Gastroesophageal sphincter (tissue), 4 donors: Measurements from ENCODE around the gene NTRK3. TPM values are rescaled to one million over a fixed set of nuclear protein-coding genes. Genes with fewer than 3 reads are reported as not detected.
A peak's percentile ranks its signal among the peaks of the same experiment; 100 is the strongest.

ENCODE experiments used
- ATAC-seq: fragments of 150-250 bp; one replicate; pipeline ENCODE4 v1.9.1; 2016; ENCODE audit warnings: mild to moderate bottlenecking, moderate library complexity
- H3K27ac ChIP-seq, 4 donors: fragments of 200-600 bp; sonication (generic) in 3 of 4; 1 replicate in 3 of 4; 2 replicates in 1 of 4; pipeline ENCODE4 v1.5.1; 2016 to 2019
- H3K27me3 ChIP-seq: fragments of 200-600 bp; sonication (generic); one replicate; pipeline ENCODE4 v1.5.1; 2019
- H3K36me3 ChIP-seq, 2 donors: fragments of 200-600 bp; sonication (generic); one replicate each; pipeline ENCODE4 v1.5.1; 2019; ENCODE audit warnings: control low read depth in 1 of 2
- H3K4me1 ChIP-seq, 3 donors: fragments of 200-600 bp; sonication (generic); 1 replicate in 2 of 3; 2 replicates in 1 of 3; pipeline ENCODE4 v1.5.1; 2016 to 2019; ENCODE audit warnings: control low read depth in 2 of 3
- H3K4me3 ChIP-seq, 2 donors: fragments of 200-600 bp; sonication (generic); one replicate each; pipeline ENCODE4 v1.5.1; 2019; ENCODE audit warnings: mild to moderate bottlenecking in 1 of 2, moderate library complexity in 1 of 2
- H3K9me3 ChIP-seq, 3 donors: fragments of 200-600 bp; sonication (generic); one replicate each; pipeline ENCODE4 v1.5.1; 2017 to 2019; ENCODE audit warnings: control low read depth in 2 of 3
- EP300 ChIP-seq: sonication (generic); formaldehyde crosslinking; IDR thresholded peaks from one replicate; pipeline ENCODE4 v1.6.1; 2017; ENCODE audit warnings: antibody characterized with exemption, mild to moderate bottlenecking
- POLR2A ChIP-seq, 2 donors: fragments of 450-650 bp; IDR thresholded peaks; one replicate each; pipeline ENCODE4 v1.6.1; 2017; ENCODE audit warnings: antibody characterized with exemption in 2 of 2, mild to moderate bottlenecking in 2 of 2, moderate library complexity in 1 of 2
- POLR2AphosphoS5 ChIP-seq: sonication (generic); formaldehyde crosslinking; IDR thresholded peaks from one replicate; pipeline ENCODE4 v1.6.1; 2017; ENCODE audit warnings: antibody characterized with exemption
- WGBS, 2 donors: methylation state at CpG; one replicate each; pipeline ENCODE4 v1.1.5; 2018; ENCODE audit warnings: low coverage in 1 of 2; 5-methylcytosine and 5-hydroxymethylcytosine counted together
- total RNA-seq, 4 donors: library from RNA; depleted of rRNA; stranded (reverse); fragments of >200 nt; gene quantifications; one replicate each; pipeline ENCODE4 v1.1.0, GENCODE V29; 2016
- TF ChIP-seq, protein P1 (sequence below), 4 experiments: fragments of 200-600 bp in 2 of 4; fragments of 450-650 bp in 2 of 4; sonication (generic) in 1 of 4; IDR thresholded peaks; one replicate each; pipeline ENCODE4 v1.5.1; 2017 to 2019; ENCODE audit warnings: antibody characterized with exemption in 4 of 4, mild to moderate bottlenecking in 2 of 4, moderate library complexity in 2 of 4

NTRK3 gene
- total RNA-seq, 4 donors from 2014 or later, result 0.47 to 4.3 (median 1.5) TPM

- WGBS, 2 donors, result 9 to 20% methylated on average over 1 to 6 of the region's 23 CpGs
- no peak for ATAC-seq
- H3K27me3 ChIP-seq, result peaks cover 88% of the 10 kb centered on the region
- no peak overlapping the region for H3K27ac ChIP-seq
- peaks cover 0 to 34% (median 16%) of the 10 kb centered on the region in 3 donors for H3K4me1 ChIP-seq
- H3K9me3 ChIP-seq, result no peaks in the 10 kb centered on the region
- no peak for TF ChIP-seq EP300
- H3K36me3 ChIP-seq, result no peaks in the 10 kb centered on the region
- H3K4me3 ChIP-seq, result peak overlapping the region in 1 of 2 donors; percentile 52
These were observed 1.5 kb downstream of the NTRK3 start for GRCh38 chr15:88255087-88255483.

- no peaks in the 10 kb centered on the region for H3K36me3 ChIP-seq
- WGBS, 2 donors, result 100% methylated on average over 4 of the region's 7 CpGs; no CpG with 5 or more reads in 1 of the 2 donors
- H3K9me3 ChIP-seq, result no peaks in the 10 kb centered on the region
- H3K27ac ChIP-seq, result no peak overlapping the region
- no peak overlapping the region for H3K4me3 ChIP-seq
- ATAC-seq, result no peak
- TF ChIP-seq POLR2A (IDR thresholded peaks at IDR 0.05) (no peak), POLR2AphosphoS5 (no peak), EP300 (no peak)
- TF ChIP-seq, protein P1, sequence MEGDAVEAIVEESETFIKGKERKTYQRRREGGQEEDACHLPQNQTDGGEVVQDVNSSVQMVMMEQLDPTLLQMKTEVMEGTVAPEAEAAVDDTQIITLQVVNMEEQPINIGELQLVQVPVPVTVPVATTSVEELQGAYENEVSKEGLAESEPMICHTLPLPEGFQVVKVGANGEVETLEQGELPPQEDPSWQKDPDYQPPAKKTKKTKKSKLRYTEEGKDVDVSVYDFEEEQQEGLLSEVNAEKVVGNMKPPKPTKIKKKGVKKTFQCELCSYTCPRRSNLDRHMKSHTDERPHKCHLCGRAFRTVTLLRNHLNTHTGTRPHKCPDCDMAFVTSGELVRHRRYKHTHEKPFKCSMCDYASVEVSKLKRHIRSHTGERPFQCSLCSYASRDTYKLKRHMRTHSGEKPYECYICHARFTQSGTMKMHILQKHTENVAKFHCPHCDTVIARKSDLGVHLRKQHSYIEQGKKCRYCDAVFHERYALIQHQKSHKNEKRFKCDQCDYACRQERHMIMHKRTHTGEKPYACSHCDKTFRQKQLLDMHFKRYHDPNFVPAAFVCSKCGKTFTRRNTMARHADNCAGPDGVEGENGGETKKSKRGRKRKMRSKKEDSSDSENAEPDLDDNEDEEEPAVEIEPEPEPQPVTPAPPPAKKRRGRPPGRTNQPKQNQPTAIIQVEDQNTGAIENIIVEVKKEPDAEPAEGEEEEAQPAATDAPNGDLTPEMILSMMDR (IDR thresholded peaks at IDR 0.05), result no peak
- H3K27me3 ChIP-seq, result peaks cover 89% of the 10 kb centered on the region
- H3K4me1 ChIP-seq, result peaks cover 0 to 33% (median 14%) of the 10 kb centered on the region in 3 donors
These were observed 4.1 kb downstream of the NTRK3 start for GRCh38 chr15:88252441-88252840.

- Histone ChIP-seq H3K36me3 (no peaks in the 10 kb centered on the region), H3K27me3 (peaks cover 73% of the 10 kb centered on the region), H3K4me3 (no peak overlapping the region), H3K9me3 (no peaks in the 10 kb centered on the region), H3K4me1 (peaks cover 0 to 29% (median 10%) of the 10 kb centered on the region in 3 donors), H3K27ac (no peak overlapping the region)
- ATAC-seq, result no peak
- TF ChIP-seq POLR2AphosphoS5 (no peak), EP300 (no peak), POLR2A (IDR thresholded peaks at IDR 0.05) (no peak)
- TF ChIP-seq, protein P1 (IDR thresholded peaks at IDR 0.05), result no peak
- WGBS, 2 donors, result 0% methylated on average over 1 of the region's 1 CpG; no CpG with 5 or more reads in 1 of the 2 donors
These were observed 5.7 kb downstream of the NTRK3 start for GRCh38 chr15:88250826-88251225.

DNA sequence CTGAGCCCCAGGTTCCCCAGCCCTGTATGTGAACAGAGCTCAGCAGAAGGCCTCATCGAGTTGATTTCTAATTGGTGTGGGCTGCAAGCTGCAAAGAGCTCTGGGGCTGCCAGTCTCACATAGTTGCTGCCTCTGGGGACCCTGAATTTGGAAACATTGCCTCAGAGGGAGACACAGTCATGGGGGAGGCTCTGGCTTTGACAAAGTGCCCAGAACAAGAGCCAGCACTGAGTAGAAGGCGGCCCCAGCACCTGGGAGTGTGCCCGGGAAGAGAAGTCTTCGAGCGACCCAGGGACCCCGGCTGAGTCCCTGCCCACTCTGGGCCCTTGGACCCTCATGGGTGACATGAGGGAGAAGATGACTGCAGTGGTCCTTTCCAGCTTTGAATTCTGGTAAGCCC lies 7.3 kb downstream of the NTRK3 start:
- H3K4me1 ChIP-seq, result peaks cover 0 to 19% (median 6%) of the 10 kb centered on the region in 3 donors
- no peak overlapping the region for H3K27ac ChIP-seq
- no CpG with 5 or more reads among the region's 6 CpGs for WGBS, 2 donors
- H3K27me3 ChIP-seq, result peaks cover 57% of the 10 kb centered on the region
- TF ChIP-seq POLR2AphosphoS5 (no peak), POLR2A (IDR thresholded peaks at IDR 0.05) (no peak), EP300 (no peak)
- TF ChIP-seq, protein P1 (IDR thresholded peaks at IDR 0.05), result no peak
- H3K9me3 ChIP-seq, result no peaks in the 10 kb centered on the region
- no peak for ATAC-seq
- H3K36me3 ChIP-seq, result no peaks in the 10 kb centered on the region
- no peak overlapping the region for H3K4me3 ChIP-seq

- ATAC-seq, result no peak
- Histone ChIP-seq H3K4me1 (peaks cover 0 to 19% (median 6%) of the 10 kb centered on the region in 3 donors), H3K27me3 (peaks cover 44% of the 10 kb centered on the region), H3K4me3 (no peak overlapping the region), H3K27ac (no peak overlapping the region), H3K36me3 (no peaks in the 10 kb centered on the region), H3K9me3 (no peaks in the 10 kb centered on the region)
- 100% methylated on average over 1 of the region's 4 CpGs for WGBS, 2 donors
- TF ChIP-seq POLR2AphosphoS5, result no peak
- TF ChIP-seq POLR2A (IDR thresholded peaks at IDR 0.05), result no peak
- no peak for TF ChIP-seq EP300
- TF ChIP-seq, protein P1 (IDR thresholded peaks at IDR 0.05), result no peak
These were observed 8.6 kb downstream of the NTRK3 start for GRCh38 chr15:88247914-88248313.
